HFFc6 (cell line): ENCODE results near the gene TMPRSS4. TPM values are rescaled to one million over a fixed set of nuclear protein-coding genes. Genes with fewer than 3 reads are reported as not detected.

Source experiments
- DNase-seq: peaks from one replicate; pipeline ENCODE4 v3.0.0-alpha.2; 2018
- H3K27ac Mint-ChIP-seq: 2 replicates; pipeline ENCODE4 v1.8.0; 2020; ENCODE audit warnings: mild to moderate bottlenecking, mixed read lengths
- H3K27me3 Mint-ChIP-seq: 2 replicates; pipeline ENCODE4 v1.8.0; 2021; ENCODE audit warnings: mild to moderate bottlenecking, moderate library complexity, mixed read lengths; ENCODE audit not compliant: insufficient read depth
- H3K36me3 Mint-ChIP-seq: 2 replicates; pipeline ENCODE4 v1.8.0; 2021; ENCODE audit warnings: low read depth, mixed read lengths
- H3K4me1 Mint-ChIP-seq: 2 replicates; pipeline ENCODE4 v1.8.0; 2020; ENCODE audit warnings: low read depth, mixed read lengths
- H3K4me3 Mint-ChIP-seq: 2 replicates; pipeline ENCODE4 v1.8.0; 2020; ENCODE audit warnings: mild to moderate bottlenecking, moderate library complexity, mixed read lengths
- H3K9me3 Mint-ChIP-seq: 2 replicates; pipeline ENCODE4 v1.8.0; 2020; ENCODE audit warnings: mild to moderate bottlenecking, mixed read lengths
- CTCF ChIP-seq: fragments of 200-600 bp; sonication (generic); IDR thresholded peaks from 2 replicates; pipeline ENCODE4 v1.5.0; 2021; ENCODE audit warnings: antibody characterized with exemption, mild to moderate bottlenecking
- total RNA-seq, 6 experiments: library from RNA; stranded (reverse); fragmentation: NEBNext Ultra II Directional; extraction: Animal tissue kit (Norgen Biotek cat#: 25700); gene quantifications; 2 replicates in 1 of 6; 3 replicates in 5 of 6; pipeline ENCODE4 v1.2.3, GENCODE V29; 2021

TMPRSS4 gene
- total RNA-seq, 6 experiments from 2014 or later = not detected

DNA sequence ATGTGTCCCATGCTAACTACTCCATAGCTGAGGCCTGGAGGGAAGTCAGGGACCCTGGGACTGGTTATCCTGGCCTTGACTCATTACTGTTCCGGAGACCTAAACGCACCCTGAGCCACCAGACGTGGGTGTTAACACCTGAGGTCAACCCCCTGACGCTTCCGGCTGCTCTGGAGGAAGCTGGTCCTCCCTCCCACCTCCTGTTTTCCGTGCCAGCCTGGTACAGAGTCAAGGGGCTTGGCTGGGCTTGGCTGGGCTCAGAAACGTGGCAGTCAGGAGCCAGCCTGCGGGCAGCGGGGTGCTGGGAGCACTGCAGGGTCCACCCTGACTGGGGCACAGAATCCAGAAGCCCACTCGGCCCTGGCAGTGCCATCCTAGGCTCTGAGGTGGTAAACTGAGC lies 2.6 kb downstream of the TMPRSS4 start:
- no peaks in the 10 kb centered on the region for H3K4me1 Mint-ChIP-seq
- no peak for TF ChIP-seq CTCF
- H3K36me3 Mint-ChIP-seq = no peaks in the 10 kb centered on the region
- no peak overlapping the region for H3K4me3 Mint-ChIP-seq
- no peaks in the 10 kb centered on the region for H3K9me3 Mint-ChIP-seq
- no peak for DNase-seq
- H3K27me3 Mint-ChIP-seq = peaks cover 54% of the 10 kb centered on the region
- no peak overlapping the region for H3K27ac Mint-ChIP-seq

GRCh38 chr11:118080296-118080695 lies 3.4 kb downstream of the TMPRSS4 start:
- no peaks in the 10 kb centered on the region for H3K36me3 Mint-ChIP-seq
- H3K9me3 Mint-ChIP-seq = no peaks in the 10 kb centered on the region
- H3K27ac Mint-ChIP-seq = no peak overlapping the region
- H3K4me1 Mint-ChIP-seq = no peaks in the 10 kb centered on the region
- no peak for DNase-seq
- no peak overlapping the region for H3K4me3 Mint-ChIP-seq
- peaks cover 53% of the 10 kb centered on the region for H3K27me3 Mint-ChIP-seq
- TF ChIP-seq CTCF = no peak

GRCh38 chr11:118081241-118081958 lies 4.5 kb downstream of the TMPRSS4 start:
- Mint-ChIP-seq H3K27ac (no peak overlapping the region), H3K9me3 (peaks cover 5% of the 10 kb centered on the region), H3K4me3 (no peak overlapping the region), H3K27me3 (peaks cover 44% of the 10 kb centered on the region), H3K4me1 (no peaks in the 10 kb centered on the region), H3K36me3 (0 out of 2 replicates have a peak, but pooled peaks cover 3% of the 10 kb centered on the region)
- no peak for TF ChIP-seq CTCF
- DNase-seq = no peak

DNA sequence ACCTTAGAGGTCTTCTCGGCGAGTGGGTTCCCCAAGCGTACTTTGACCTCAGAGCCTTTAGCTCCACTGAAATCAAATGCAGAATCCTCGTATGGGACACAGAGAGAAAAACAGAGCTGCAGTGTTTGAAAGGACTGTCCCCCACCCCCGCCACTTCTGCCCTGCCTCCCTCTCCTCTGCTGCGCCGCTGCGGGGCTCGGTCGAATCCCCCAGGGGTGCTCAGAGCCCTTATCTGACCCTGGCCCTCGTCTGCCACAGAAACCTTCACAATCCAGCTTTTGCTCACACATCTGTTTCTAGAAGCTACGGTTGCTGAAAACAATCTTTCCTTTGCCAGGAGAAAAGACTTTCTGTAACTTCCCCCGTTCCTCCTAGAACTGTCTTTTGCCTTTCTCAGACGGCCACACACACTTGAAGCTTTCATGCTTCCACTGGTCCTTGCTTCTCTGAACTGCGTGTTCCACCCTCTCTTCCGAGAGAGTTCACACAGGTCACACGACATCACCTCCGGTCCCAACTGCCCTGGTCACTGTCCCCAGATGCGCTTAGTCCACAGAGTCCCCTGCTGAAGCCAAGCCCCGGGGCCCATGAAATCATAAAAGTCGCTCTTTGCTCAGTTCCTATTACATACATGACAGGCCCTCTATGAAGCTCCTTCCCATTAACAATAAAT lies 6.1 kb downstream of the TMPRSS4 start:
- H3K27ac Mint-ChIP-seq = no peak overlapping the region
- H3K4me1 Mint-ChIP-seq = no peaks in the 10 kb centered on the region
- peaks cover 20% of the 10 kb centered on the region for H3K9me3 Mint-ChIP-seq
- H3K36me3 Mint-ChIP-seq = peaks cover 11% of the 10 kb centered on the region; the same call in 1 of the 2 replicates
- DNase-seq = no peak
- H3K27me3 Mint-ChIP-seq = peaks cover 38% of the 10 kb centered on the region
- TF ChIP-seq CTCF = no peak
- H3K4me3 Mint-ChIP-seq = no peak overlapping the region

GRCh38 chr11:118084247-118084646 lies 7.4 kb downstream of the TMPRSS4 start:
- Mint-ChIP-seq H3K27me3 (peaks cover 37% of the 10 kb centered on the region), H3K9me3 (peaks cover 31% of the 10 kb centered on the region), H3K27ac (no peak overlapping the region), H3K4me3 (no peak overlapping the region), H3K36me3 (peaks cover 11% of the 10 kb centered on the region; the same call in 1 of the 2 replicates), H3K4me1 (no peaks in the 10 kb centered on the region)
- no peak for TF ChIP-seq CTCF
- DNase-seq = peak; percentile 17
